Vagina (tissue), 2 donors: ENCODE results near the gene ATP2B2. TPM values are rescaled to one million over a fixed set of nuclear protein-coding genes. Genes with fewer than 3 reads are reported as not detected.

ENCODE experiments used
- DNase-seq, 2 donors: peaks; one replicate each; pipeline ENCODE4 v3.0.0-alpha.2; 2017; ENCODE audit errors: extremely low spot score in 2 of 2
- H3K27ac ChIP-seq: fragments of 200-600 bp; sonication (generic); one replicate; pipeline ENCODE4 v1.5.1; 2019
- H3K27me3 ChIP-seq: fragments of 200-600 bp; sonication (generic); one replicate; pipeline ENCODE4 v1.5.1; 2019
- H3K36me3 ChIP-seq, 2 donors: fragments of 200-600 bp; sonication (generic); one replicate each; pipeline ENCODE4 v1.5.1; 2017 to 2019
- H3K4me1 ChIP-seq: fragments of 200-600 bp; sonication (generic); one replicate; pipeline ENCODE4 v1.5.1; 2019
- H3K4me3 ChIP-seq, 2 donors: fragments of 200-600 bp; sonication (generic); 1 replicate in 1 of 2; 2 replicates in 1 of 2; pipeline ENCODE4 v1.5.1; 2016 to 2019
- H3K9me3 ChIP-seq: fragments of 200-600 bp; sonication (generic); one replicate; pipeline ENCODE4 v1.5.1; 2019
- POLR2A ChIP-seq, 2 donors: fragments of 450-650 bp; IDR thresholded peaks; one replicate each; pipeline ENCODE4 v1.6.1; 2017; ENCODE audit warnings: antibody characterized with exemption in 2 of 2, mild to moderate bottlenecking in 2 of 2, moderate library complexity in 2 of 2
- POLR2AphosphoS5 ChIP-seq, 2 donors: sonication (generic); formaldehyde crosslinking; IDR thresholded peaks; one replicate each; pipeline ENCODE4 v1.9.0; 2017; ENCODE audit warnings: antibody characterized with exemption in 2 of 2, mild to moderate bottlenecking in 2 of 2, low read depth in 1 of 2; ENCODE audit not compliant: insufficient read depth in 1 of 2
- intact Hi-C: fragments of 100-400 bp; cut with DNase I; formaldehyde crosslinking; loops from one replicate; pipeline ENCODE4 v1.15.1; 2023
- total RNA-seq: library from RNA; depleted of rRNA; stranded (reverse); fragments of >200 nt; gene quantifications from one replicate; pipeline ENCODE4 v1.2.3, GENCODE V29; 2016
- TF ChIP-seq, protein P1 (sequence below), 3 experiments: fragments of 450-650 bp in 2 of 3; fragments of 200-600 bp in 1 of 3; sonication (generic) in 1 of 3; IDR thresholded peaks; one replicate each; pipeline ENCODE4 v1.5.1; 2017 to 2019; ENCODE audit warnings: antibody characterized with exemption in 3 of 3, mild to moderate bottlenecking in 2 of 3, moderate library complexity in 2 of 3

The ATP2B2 gene
- total RNA-seq, 1 donor from 2014 or later, result 0.25 TPM

DNA sequence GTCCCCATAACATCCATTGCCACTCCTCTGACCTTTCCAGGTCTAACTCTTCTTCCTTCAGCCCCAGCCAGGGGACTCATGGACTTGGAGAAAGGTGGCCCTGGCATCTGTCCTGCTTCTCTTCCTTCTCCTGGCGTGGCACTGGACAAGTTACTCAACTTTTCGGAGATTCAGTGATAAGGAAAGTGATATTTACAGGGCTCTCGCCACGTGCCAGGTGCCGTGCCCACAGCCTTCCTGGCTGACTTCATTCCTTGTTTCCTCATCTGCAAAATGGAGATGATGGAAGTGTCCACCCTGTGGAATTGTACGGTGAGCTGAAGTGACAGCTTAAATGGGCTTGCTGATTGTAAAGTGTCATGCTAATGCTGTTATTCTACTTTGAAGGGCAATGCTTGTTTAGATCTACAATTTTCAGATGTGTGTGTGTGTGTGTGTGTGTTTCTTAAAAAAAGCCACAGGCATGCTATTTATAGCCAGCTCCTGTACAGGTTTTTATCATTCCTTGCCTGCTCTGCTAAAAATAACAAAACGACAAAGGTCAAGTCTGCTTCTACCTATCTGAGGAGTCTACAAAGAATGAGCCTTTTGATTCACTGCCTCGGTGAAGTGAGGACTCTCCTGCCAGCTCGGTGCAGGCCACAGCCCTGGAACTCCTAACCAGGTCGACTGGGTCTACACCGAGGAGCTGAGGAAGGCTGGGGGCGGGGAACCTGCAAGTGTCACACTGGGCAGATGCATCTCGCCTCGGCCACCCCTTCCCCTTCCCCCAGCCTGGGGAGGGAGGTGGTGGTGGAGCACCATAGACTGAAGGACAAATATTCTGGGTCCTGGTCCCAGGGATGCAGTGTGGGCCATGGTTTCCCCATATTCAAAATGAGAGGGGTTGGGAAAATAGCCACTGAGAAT lies 11.4 kb upstream of the ATP2B2 start:
- no peak overlapping the region for H3K4me3 ChIP-seq
- H3K4me1 ChIP-seq, result no peaks in the 10 kb centered on the region
- no peaks in the 10 kb centered on the region for H3K27me3 ChIP-seq
- no peaks in the 10 kb centered on the region for H3K36me3 ChIP-seq
- no peak overlapping the region for H3K27ac ChIP-seq
- no peaks in the 10 kb centered on the region for H3K9me3 ChIP-seq
- no peak for DNase-seq
- TF ChIP-seq POLR2A (IDR thresholded peaks at IDR 0.05) (no peak), POLR2AphosphoS5 (IDR thresholded peaks at IDR 0.05; ENCODE audit: insufficient read depth in 1 of 2, low read depth in 1 of 2) (no peak)
- intact Hi-C loops, result no loop called here

DNA sequence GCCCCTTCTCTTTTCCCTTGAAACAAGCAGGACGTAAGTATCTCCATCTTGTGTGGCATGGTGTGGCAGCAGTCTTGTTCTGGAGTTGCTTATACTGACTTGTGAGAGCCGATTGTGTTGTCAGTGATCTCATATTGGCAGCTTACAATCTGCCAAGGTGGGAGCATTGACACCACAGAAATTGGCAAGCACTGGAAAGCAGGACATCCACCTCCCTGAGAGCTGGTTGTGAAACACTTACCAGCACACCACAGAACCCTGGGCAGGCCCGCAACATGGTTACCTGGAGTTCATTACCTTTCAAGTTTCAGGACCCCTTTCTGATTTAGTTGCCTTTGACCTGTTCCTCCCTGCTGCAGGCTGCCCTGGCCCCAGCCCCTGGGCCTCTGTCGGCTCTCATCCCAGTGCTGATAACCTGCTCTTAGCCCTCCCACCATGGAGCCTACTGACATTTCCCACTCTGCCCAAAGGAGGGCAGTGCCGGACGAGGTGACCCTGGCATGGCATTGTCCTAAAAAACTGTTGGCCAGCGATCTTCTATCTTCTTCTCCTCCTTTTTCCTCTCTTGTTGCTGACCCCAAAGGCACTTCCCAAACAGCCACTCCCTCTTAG lies 10.6 kb upstream of the ATP2B2 start:
- no peak for DNase-seq
- H3K9me3 ChIP-seq, result no peaks in the 10 kb centered on the region
- intact Hi-C loops, result no loop called here

DNA sequence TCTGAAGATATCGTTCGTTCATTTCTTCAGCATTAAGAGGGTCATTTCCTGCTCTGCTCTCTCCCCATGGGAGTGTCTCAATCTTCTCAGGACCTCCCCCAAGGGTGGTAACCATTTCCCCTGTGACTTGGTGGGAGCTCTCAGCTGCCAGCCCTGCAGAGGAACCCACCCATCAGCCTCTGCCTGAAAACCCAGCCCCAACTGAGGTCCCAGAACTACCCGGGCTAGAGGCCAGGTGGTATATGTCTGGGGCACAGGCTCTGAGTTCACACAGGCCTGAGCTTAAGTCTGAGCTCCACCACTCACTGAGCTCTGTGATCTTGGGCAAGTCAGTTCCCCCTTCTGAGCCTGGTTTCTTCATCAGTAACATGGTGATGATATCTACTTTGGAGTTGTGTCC lies 10.0 kb upstream of the ATP2B2 start:
- no peak for DNase-seq
- no peaks in the 10 kb centered on the region for H3K4me1 ChIP-seq
- H3K36me3 ChIP-seq, result no peaks in the 10 kb centered on the region
- H3K27ac ChIP-seq, result no peak overlapping the region
- intact Hi-C loops, result no loop called here
- no peaks in the 10 kb centered on the region for H3K9me3 ChIP-seq
- no peaks in the 10 kb centered on the region for H3K27me3 ChIP-seq
- no peak overlapping the region for H3K4me3 ChIP-seq
- TF ChIP-seq POLR2A (IDR thresholded peaks at IDR 0.05), result no peak
- TF ChIP-seq POLR2AphosphoS5 (IDR thresholded peaks at IDR 0.05; ENCODE audit: insufficient read depth in 1 of 2, low read depth in 1 of 2), result no peak
- TF ChIP-seq, protein P1, sequence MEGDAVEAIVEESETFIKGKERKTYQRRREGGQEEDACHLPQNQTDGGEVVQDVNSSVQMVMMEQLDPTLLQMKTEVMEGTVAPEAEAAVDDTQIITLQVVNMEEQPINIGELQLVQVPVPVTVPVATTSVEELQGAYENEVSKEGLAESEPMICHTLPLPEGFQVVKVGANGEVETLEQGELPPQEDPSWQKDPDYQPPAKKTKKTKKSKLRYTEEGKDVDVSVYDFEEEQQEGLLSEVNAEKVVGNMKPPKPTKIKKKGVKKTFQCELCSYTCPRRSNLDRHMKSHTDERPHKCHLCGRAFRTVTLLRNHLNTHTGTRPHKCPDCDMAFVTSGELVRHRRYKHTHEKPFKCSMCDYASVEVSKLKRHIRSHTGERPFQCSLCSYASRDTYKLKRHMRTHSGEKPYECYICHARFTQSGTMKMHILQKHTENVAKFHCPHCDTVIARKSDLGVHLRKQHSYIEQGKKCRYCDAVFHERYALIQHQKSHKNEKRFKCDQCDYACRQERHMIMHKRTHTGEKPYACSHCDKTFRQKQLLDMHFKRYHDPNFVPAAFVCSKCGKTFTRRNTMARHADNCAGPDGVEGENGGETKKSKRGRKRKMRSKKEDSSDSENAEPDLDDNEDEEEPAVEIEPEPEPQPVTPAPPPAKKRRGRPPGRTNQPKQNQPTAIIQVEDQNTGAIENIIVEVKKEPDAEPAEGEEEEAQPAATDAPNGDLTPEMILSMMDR (IDR thresholded peaks at IDR 0.05), result no peak

More for the DNA sequence above, 10.6 kb upstream of the ATP2B2 start:
- Histone ChIP-seq H3K4me1 (no peaks in the 10 kb centered on the region), H3K4me3 (no peak overlapping the region), H3K27me3 (no peaks in the 10 kb centered on the region), H3K36me3 (no peaks in the 10 kb centered on the region), H3K27ac (no peak overlapping the region)
- TF ChIP-seq POLR2AphosphoS5 (IDR thresholded peaks at IDR 0.05; ENCODE audit: insufficient read depth in 1 of 2, low read depth in 1 of 2), result no peak
- no peak for TF ChIP-seq POLR2A (IDR thresholded peaks at IDR 0.05)
- TF ChIP-seq, protein P1 (IDR thresholded peaks at IDR 0.05), result no peak

DNA sequence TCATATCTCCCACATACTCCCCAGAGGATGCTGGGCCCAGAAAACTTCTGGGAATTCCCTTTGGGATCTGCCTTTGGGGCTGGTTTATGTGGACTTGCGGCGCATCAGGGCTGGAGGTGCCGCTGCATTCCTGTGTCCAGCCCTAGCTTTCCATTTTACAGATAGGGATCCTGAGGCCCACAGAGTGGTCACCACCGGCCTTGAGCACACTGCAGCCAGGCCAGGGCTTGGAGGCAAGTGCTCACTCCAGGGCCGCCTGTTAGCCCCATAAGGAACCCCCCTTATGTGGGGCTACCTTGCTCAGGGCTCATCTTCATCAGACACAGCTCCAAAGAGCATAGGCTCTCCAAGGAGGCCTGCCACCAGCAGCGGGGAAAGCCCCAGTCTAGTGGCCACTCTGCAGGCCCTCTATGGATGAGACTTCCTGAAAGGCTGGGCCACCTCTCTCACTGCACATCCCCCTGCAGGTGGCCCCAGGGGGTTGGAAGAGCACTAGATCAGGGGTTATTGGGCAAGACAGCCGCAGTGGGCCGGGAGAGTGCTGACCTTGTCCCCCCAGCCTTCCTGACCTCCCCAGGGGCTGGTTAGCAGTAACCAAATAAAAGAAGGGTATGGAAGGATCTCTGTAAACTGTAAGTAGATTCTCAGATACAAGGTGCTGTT lies 9.2 kb upstream of the ATP2B2 start:
- H3K36me3 ChIP-seq, result no peaks in the 10 kb centered on the region
- H3K27ac ChIP-seq, result no peak overlapping the region
- no peaks in the 10 kb centered on the region for H3K9me3 ChIP-seq
- intact Hi-C loops, result no loop called here
- no peaks in the 10 kb centered on the region for H3K4me1 ChIP-seq
- no peak overlapping the region for H3K4me3 ChIP-seq
- no peaks in the 10 kb centered on the region for H3K27me3 ChIP-seq
- no peak for TF ChIP-seq POLR2A (IDR thresholded peaks at IDR 0.05)
- TF ChIP-seq POLR2AphosphoS5 (IDR thresholded peaks at IDR 0.05; ENCODE audit: insufficient read depth in 1 of 2, low read depth in 1 of 2), result no peak
- TF ChIP-seq, protein P1 (IDR thresholded peaks at IDR 0.05), result no peak
- DNase-seq, result no peak

DNA sequence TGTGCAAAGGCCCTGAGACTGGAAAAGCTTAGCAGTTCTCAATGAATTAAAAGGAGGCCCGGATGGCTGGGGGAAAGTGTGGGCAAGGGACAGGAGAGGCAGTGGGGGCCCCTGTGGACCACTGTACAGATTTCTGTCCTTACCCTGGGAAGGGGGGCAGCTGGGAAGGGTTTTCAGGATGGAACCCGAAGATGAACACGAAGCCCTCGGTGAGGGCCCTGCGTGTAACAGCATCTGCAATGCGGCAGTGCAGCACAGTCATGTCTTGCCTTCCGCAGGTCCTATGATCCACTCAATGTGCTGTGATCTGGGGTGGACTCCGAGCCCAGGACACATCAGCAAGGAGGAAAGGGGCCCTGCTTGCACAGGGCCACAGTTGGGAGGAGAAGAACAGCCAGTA lies 7.9 kb upstream of the ATP2B2 start:
- no peaks in the 10 kb centered on the region for H3K9me3 ChIP-seq
- no peak overlapping the region for H3K4me3 ChIP-seq
- TF ChIP-seq POLR2A (IDR thresholded peaks at IDR 0.05) (no peak), POLR2AphosphoS5 (IDR thresholded peaks at IDR 0.05; ENCODE audit: insufficient read depth in 1 of 2, low read depth in 1 of 2) (no peak)
- TF ChIP-seq, protein P1 (IDR thresholded peaks at IDR 0.05), result no peak
- intact Hi-C loops, result no loop called here
- no peak overlapping the region for H3K27ac ChIP-seq
- no peak for DNase-seq
- H3K4me1 ChIP-seq, result no peaks in the 10 kb centered on the region
- H3K27me3 ChIP-seq, result no peaks in the 10 kb centered on the region
- H3K36me3 ChIP-seq, result no peaks in the 10 kb centered on the region
